RCC 7860 (cell line): ENCODE measurements around the gene FREM3.
"Not testable (repeated sequence)": the region's sequence is repeated elsewhere in the genome, so short reads cannot be mapped to it uniquely, and the experiment has no call there.

Experiments
- DNase-seq: peaks from one replicate; pipeline ENCODE4 v3.0.0-alpha.2; 2015; ENCODE audit warnings: low spot score
- FAIRE-seq: peaks from 2 replicates; lab custom pipeline; 2012; peaks lifted over from hg19 to GRCh38; lab: Jason Lieb, UNC

The FREM3 gene

DNA sequence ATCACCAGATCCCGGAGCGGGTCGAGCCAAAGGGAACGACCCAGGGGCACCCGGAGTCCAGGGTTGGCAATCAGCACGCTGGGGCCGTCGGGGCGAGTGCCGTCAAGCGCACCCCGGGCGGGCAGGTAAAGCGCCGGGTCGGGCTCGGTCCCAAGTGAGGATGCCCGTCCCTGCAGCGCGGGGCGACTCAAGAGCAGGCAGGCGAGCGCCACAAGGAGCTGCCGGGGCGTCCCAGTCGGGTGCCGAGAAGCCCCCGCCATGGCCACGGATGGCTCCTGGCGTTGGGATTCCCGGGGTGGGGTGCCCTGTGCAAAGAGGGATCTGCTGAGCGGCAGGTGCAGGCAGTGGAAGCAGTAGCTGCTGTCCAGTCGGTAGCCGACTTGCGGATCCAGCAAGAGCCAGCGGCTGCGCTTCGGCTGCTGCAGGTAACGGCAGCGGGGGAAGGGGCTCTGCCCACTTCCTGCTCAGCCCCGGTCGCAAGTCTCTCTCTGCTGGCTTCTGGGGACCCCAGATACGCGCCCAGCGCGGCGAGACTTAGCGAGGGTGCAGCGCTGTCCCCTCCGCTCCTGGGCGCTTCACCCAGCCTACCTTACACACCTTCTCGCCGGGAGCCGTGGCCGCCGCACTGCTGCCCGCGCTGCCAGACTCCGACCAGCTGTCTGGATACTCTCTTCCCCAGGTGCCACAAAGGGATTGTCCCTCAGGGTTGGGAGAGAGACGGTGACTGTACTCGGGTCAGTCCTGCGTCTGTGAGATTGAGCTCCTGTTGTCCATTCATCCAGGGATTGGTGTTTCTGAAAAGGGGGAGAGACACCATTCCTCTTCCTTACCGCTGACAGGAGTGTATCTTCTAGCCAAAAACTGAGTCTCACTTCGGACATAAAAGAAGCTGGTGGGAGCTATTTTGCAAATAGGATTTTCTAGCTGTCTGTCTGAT is at the start of gene FREM3:
FREM3 (minus strand) TSS at position 260 of the 937 bp plus-strand sequence; CDS start at position 260, 0 bp downstream.
- FAIRE-seq (no peak), DNase-seq (no peak)

DNA sequence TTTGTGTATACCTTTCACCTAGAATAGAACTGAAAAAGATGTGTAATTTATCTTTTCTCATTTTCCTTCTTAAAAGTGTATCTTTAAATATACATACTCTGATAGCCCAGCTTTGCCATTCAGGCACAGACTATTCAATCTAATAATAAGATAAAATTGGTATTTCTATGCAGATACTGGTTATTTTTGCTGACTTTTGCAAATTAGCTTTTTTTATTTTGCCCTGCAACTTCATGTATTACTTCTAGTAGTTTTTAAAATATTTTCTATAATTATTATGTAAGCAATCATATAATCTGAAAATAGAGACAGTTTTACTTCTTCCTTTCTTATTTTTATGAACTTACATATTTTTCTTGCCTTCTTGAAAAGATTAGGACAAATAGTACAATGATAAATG is 45.4 kb upstream of the FREM3 start:
- FAIRE-seq (no peak), DNase-seq (no peak)

DNA sequence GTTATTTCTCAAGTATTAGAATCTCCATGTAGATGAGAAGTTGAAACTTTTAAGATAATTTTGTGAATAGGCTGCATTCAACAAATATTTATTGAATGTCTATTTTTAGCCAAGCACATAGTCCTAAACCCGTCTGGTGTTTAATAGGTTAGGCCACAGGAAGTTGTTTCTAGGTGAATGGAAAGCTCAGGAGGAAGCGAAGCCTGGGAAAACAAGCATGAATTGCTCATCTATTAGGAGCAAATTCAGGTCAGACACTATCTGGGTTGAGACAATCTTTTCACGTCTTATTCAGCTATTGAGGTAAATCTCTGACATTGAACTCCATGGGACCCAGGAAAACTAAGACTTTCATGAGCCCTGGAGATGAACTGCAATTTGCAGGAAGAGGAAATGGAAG is 43.1 kb upstream of the FREM3 start:
- no peak for DNase-seq
- no peak for FAIRE-seq

DNA sequence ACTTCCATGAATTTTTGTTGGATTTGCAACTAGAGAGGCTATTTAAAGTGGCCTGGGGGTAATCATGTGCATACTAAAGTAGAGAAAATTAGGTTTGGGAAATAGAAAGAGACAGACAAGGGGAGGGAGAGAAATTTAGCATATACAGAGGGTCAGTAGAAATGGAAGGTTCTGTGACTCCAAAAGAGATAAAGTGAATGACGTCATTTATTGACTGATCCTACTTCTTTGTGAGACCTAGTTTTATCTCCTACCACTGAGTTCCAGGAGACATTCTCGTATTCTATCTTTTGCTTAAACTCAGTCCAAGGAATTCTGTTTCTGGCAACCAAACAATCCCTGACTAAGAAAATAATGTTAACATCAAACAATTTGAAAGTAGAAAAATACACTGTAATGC is 42.4 kb upstream of the FREM3 start:
- FAIRE-seq, result no peak
- no peak for DNase-seq

DNA sequence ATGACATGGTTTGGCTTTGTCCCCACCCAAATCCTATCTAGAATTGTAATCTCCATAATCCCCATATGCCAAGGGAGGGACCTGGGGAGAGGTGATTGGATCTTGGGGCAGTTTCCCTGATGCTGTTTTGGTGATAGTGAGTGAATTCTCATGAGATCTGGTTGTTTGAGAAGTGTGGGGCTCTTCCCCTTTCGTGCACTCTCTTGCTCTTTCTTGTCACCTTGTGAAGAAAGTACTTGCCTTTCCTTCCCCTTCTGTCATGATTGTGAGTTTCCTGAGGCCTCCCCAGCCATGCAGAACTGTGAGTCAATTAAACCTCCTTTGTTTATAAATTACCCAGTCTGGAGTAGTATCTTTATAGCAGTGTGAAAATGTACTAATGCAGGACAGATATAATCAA is 36.4 kb upstream of the FREM3 start:
- FAIRE-seq (no peak), DNase-seq (no peak)

DNA sequence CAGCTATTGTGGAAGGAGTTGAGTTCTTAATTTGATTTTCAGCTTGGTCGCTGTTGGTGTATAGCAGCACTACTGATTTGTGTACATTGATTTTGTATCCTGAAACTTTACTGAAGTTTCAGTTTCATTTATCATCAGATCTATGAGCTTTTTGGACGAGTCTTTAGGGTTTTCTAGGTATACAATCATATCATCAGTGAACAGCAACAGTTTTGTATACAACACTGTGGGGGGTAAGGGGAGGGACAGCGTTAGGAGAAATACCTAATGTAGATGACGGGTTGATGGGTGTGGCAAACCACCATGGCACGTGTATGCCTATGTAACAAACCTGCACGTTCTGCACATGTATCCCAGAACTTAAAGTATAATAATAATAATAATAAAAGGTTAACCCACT is 35.6 kb upstream of the FREM3 start:
- not testable (repeated sequence) for DNase-seq, FAIRE-seq

DNA sequence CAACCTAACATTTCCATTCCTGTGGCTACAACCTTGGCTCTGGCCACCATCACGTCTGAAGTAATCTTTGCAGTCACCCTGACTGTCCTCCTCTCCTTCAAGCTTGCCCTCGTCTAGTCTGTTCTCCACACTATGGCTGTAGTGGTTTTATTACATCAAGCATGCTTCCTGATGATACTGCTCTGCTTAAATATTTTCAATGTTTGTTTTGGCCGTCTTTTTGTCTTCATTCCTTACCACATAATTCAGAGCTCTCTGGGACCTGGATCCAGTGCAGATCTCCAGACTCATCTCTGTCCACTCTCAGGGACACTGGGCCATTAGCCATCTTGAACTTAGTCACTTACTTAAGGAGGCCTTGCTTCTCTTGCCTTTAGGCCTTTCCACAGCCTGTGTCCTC is 27.7 kb upstream of the FREM3 start:
- no peak for FAIRE-seq
- DNase-seq, result no peak

DNA sequence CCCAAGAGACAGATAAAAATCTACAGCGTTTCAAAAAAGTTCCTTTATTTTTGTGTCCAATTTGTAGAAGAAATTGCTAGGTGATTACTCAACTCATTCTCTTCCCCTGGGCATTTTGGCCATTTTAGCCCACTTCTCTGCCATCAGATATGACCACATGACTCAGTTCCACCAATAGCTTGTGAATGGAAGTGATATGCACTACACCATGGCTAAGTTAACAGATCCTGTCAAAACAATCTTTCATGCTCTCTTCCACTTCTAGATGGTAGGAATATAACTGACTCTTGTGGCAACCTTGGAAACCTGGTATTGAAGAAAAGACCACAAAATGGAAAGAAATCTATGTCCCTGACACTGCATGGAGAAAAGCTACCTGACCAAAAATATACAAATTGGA is 26.2 kb upstream of the FREM3 start:
- no peak for DNase-seq

DNA sequence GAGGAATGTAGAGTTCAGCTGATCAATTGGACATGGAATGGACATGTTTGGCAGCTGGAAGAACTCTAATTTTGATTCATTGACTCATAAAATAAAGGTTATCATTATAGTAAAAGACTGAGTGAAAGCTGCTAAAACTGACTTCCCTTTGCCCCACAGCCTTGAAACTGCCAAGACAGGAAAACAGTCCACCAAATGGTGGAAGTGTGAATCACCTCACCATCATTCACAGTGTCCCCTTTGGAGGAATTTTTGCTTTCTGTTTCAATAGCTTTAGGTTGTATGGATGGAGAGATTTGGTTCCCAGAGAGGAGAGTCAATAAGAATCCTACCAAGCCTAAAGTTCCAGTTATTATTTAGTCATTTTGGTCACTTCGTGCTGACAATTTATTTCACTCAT is 20.8 kb upstream of the FREM3 start:
- DNase-seq (no peak), FAIRE-seq (no peak)

More for the DNA sequence above, 26.2 kb upstream of the FREM3 start:
- FAIRE-seq, result no peak

DNA sequence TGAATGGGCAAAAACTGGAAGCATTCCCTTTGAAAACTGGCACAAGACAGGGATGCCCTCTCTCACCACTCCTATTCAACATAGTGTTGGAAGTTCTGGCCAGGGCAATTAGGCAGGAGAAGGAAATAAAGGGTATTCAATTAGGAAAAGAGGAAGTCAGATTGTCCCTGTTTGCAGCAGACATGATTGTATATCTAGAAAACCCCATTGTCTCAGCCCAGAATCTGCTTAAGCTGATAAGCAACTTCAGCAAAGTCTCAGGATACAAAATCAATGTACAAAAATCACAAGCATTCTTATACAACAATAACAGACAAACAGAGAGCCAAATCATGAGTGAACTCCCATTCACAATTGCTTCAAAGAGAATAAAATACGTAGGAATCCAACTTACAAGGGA is 18.3 kb upstream of the FREM3 start:
- not testable (repeated sequence) for FAIRE-seq, DNase-seq

DNA sequence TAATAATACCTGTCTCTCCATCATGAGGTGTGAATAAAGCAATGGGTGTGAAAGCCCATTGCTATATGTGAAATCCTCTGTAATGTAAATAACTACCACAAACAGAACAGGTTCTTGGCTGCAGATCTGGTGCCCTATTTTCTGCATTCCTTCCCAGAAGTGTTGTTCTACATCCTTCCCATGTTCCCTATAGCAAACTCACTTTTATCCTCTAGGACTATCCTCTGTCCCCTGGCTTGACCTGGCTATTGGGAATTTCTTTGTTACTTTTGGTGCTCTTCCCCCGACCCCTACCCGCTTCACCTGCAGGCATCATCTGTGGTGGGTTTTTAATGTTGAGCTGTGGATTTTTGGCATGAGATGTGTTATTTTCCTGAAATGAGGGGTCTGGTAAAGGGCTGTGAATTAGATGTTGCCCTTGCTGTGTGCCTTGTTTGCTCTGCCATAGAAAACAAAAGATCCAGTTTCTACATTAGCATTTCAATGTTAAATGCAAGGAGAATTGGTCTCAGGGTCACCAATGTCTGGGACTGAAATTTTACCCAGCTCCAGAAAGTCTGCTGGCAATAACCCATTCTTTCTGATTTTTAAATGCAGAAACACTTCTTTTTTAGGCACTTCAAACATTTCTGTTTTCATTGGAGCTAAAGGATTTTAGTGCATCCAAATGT is 13.6 kb upstream of the FREM3 start:
- DNase-seq, result no peak
- FAIRE-seq, result no peak

DNA sequence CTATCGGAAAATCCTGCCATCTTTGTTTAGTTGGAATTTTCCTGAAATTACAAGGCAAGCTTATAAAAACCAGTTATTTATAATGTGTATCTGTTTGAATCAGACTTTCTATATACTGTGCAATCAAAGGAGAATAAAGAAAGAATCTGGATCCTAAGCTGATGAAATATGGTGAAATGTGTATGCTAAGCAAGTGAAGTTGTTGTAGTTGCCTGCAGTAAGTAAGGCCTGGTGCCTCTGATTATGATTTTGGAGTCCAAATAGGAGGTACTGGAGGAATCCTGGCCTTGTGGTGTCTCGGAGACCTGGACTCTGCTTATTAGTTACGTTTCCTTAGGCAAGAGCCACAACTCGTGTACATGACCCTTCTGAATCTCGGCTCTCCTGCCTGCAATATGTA is 13.1 kb upstream of the FREM3 start:
- FAIRE-seq (no peak), DNase-seq (no peak)

DNA sequence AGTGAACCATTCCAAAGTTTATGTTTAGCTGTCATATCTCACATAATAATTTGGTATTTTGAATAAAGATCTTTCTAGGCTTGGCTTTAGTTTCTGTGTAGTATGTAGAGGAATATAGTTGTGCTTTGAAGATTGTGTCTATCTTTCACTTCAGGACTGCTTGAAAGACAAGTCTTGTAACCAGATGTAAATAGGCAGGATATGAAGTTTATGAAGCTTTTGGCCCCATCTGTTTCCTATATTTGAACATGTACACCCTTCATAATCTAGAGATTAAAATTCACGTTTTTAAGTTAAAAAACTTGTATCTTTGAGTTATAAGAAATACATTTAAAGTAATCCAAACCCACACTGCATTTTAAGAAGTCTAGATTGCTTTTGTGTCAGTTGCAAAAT is 11.7 kb upstream of the FREM3 start:
- FAIRE-seq (no peak), DNase-seq (no peak)

DNA sequence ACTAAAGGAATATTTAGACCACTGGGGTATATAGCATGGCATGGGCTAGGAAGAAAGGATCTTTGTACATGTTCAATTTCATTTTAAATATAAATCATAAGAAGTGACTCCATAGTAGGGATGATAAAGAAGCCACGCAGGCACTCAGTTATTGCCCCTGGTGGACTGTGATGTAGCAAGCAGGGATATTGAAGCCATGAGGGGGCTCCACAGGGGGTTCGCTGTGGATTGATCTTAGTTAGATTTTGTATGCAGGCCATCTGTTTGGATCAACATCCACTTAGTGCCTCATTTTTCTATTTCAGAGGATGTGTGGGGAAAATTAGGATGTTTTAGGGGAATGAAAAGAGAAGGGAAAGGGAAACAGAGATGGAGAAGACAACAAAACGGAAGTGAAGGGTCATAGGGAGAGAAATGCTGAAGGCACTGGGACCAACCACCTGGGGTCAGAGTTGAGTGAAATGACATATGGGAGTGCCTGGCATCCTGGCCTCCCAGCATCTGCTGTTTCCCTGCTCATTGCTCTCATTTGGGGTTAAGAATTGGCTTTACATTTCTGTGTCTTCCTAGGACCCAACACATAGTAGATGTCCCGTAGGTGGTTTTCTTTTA is 11.2 kb upstream of the FREM3 start:
- FAIRE-seq, result no peak
- DNase-seq, result no peak

DNA sequence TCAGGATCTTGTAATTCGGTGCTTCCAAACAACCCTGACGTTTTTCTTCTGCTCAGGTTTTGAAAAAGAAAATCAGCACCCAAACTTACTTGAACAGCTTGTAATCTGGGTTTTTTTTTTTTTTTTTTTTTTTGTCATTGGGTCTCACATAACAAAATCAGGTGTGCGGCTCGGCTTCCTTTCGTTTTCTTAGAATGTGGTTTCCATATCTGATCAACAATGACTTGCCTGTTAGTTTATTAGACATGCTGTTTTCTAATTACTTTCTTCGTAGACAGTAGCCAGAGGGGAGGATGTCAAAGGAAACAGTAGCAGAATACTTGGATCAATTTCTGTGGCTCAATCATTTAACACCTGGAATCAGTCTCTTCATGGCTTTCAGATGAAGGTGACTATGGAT is 890 bp upstream of the FREM3 start:
- DNase-seq (no peak), FAIRE-seq (no peak)

DNA sequence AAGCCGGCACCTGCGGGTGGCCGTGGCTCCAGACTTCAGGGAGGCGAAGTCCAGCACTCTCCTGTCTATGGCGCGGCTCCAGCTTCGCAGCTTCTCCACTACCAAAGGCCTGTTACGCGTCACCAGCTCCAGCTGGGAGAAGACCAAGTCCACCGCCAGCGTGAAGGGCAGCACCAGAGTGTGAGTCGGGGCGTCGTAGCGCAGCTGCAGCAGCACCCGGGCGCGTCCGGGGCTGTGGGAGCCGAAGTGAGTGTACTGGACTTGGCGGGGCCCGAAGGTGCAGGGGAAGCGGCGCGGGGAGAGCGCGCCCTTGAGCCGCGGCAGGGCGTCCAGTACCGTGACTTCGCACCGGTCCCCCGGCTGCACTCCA is 444 bp downstream of the FREM3 start:
- DNase-seq (no peak), FAIRE-seq (no peak)

DNA sequence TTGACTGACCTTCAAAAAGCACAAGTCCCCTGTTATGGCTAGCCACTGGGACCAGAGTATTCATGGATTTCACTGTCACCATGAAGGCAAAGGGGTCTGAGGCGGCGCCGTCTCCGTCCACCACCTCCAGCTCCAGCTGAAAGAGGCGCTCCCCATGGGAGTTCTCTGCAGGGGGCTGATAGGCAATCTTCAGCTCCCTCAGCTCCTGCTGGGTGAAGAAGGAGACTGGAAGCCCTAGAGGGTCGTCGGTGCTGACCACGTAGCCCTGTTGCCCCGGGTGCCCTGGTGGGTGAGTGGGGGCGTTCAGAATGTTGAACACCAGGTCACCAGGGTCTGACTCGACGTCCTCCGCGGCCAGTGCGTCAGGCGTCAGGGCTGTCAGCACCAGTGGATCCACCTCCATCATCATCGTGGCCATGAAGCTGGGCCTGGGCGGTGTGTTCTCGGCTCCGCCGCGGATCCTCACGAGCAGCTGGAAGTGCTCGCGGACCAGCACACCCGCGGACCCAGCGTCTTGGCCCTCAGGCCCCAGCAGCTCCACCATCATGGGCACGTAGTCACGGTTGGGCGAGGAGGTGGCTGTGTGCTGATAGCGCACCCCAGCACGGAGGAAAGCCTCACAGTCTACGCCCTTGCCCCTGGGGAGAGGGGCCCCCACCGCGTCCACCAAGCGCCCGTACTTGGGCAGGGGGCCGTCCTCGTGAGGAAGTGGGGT is 987 bp downstream of the FREM3 start:
- FAIRE-seq, result no peak
- DNase-seq, result no peak

DNA sequence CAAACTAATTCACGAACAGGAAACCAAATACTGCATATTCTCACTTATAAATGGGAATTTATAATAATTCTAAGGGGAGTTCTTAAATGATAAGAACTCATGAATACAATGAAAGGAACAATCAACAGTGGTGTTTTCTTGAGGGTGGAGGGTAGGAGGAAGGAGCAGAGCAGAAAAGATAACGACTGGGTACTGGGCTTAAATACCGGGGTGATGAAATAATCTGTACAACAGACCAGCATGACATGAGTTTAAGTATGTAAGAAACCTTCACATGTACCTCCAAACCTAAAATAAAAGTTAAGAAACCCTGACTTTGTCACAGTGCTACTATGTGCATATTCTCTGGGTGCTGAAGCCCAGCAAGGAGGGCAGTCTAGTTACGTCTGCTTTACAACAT is 6.6 kb downstream of the FREM3 start:
- DNase-seq (no peak), FAIRE-seq (no peak)

DNA sequence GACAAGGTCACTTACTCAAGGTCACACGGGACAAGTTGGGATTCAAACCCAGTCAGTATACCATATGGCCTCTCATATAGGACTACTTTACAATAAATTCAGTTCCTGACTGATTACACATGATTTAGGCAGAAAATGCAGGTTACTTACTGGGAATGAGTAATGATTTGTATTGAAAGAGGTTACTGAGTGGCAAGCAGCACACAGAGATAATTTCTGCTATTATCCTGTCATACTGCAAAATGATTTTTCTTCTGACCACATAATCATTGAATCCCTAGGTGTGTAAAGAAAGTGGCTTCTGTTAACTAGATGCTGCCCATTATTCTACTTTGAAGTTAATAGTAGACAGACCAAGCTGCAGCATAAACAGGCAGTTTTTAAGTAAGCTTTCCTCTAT is 8.2 kb downstream of the FREM3 start:
- FAIRE-seq (no peak), DNase-seq (no peak)

DNA sequence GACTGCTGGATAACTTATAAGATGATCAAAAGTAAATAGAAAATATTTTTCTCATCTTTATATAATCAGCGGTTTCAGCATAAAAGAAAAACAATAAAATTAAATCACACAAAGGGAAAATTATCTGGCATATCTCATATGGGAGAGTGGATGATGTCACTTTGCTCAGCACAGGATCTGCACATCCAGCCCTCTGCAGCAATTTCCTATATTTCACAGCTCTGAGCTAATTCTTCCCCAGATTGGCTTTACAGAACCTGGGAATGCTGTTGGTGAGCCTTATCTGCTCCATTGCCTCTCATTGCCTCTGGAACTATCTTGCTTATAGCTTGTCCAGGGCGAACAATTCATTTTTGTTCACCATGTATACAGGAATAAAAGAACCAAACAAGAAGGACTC is 21.0 kb downstream of the FREM3 start:
- FAIRE-seq (no peak), DNase-seq (no peak)

DNA sequence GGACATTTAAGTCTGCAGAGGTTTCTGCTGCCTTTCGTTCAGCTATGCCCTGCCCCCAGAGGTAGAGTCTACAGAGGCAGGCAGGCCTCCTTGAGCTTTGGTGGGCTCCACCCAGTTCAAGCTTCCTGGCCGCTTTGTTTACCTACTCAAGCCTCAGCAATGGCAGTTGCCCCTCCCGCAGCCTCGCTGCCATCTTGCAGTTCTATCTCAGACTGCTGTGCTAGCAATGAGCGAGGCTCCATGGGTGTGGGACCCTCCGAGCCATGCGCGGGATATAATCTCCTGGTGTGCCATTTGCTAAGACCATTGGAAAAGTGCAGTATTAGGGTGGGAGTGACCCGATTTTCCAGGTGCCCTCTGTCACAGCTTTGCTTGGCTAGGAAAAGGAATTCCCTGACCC is 26.8 kb downstream of the FREM3 start:
- not testable (repeated sequence) for FAIRE-seq, DNase-seq
